Measurements from ENCODE around the gene CARS2.

Gene CARS2

GRCh38 chr13:110664673-110665072 lies 41.2 kb downstream of the CARS2 start:
- TF ChIP-seq ZC3H10 (CRISPR knock-in tag; IDR thresholded peaks at IDR 0.05) = no peak
- no peak for TF ChIP-seq TSHZ2 (CRISPR knock-in tag; IDR thresholded peaks at IDR 0.05)
- TF ChIP-seq PATZ1 (CRISPR knock-in tag; IDR thresholded peaks at IDR 0.05; ENCODE audit: borderline replicate concordance) = no peak
- TF ChIP-seq, protein P1, sequence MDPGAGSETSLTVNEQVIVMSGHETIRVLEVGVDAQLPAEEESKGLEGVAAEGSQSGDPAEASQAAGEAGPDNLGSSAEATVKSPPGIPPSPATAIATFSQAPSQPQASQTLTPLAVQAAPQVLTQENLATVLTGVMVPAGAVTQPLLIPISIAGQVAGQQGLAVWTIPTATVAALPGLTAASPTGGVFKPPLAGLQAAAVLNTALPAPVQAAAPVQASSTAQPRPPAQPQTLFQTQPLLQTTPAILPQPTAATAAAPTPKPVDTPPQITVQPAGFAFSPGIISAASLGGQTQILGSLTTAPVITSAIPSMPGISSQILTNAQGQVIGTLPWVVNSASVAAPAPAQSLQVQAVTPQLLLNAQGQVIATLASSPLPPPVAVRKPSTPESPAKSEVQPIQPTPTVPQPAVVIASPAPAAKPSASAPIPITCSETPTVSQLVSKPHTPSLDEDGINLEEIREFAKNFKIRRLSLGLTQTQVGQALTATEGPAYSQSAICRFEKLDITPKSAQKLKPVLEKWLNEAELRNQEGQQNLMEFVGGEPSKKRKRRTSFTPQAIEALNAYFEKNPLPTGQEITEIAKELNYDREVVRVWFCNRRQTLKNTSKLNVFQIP (CRISPR knock-in tag; IDR thresholded peaks at IDR 0.05; ENCODE audit: borderline replicate concordance, low read depth) = no peak
- TF ChIP-seq CREB5 (CRISPR knock-in tag; IDR thresholded peaks at IDR 0.05; ENCODE audit: low read depth) = no peak
- TF ChIP-seq SNAI2 (CRISPR knock-in tag; IDR thresholded peaks at IDR 0.05) = no peak
- TF ChIP-seq CSRNP3 (CRISPR knock-in tag; IDR thresholded peaks at IDR 0.05) = no peak
- TF ChIP-seq PPARA (CRISPR knock-in tag; IDR thresholded peaks at IDR 0.05; ENCODE audit: borderline replicate concordance) = no peak
- no peak for TF ChIP-seq ZFP30 (CRISPR knock-in tag; IDR thresholded peaks at IDR 0.05)
- TF ChIP-seq ZFP3 (CRISPR knock-in tag; IDR thresholded peaks at IDR 0.05) = no peak
- TF ChIP-seq ARNTL (CRISPR knock-in tag; IDR thresholded peaks at IDR 0.05; ENCODE audit: borderline replicate concordance, low read depth) = no peak
- TF ChIP-seq BACH2 (CRISPR knock-in tag; IDR thresholded peaks at IDR 0.05; ENCODE audit: borderline replicate concordance) = no peak
- TF ChIP-seq CSDC2 (CRISPR knock-in tag; IDR thresholded peaks at IDR 0.05) = no peak
- no peak for TF ChIP-seq ESRRG (CRISPR knock-in tag; IDR thresholded peaks at IDR 0.05)
- TF ChIP-seq ZNF565 (CRISPR knock-in tag; conservative IDR thresholded peaks at IDR 0.05; ENCODE audit: low read depth) = no peak
- no peak for TF ChIP-seq ZNF70 (CRISPR knock-in tag; IDR thresholded peaks at IDR 0.05)
- TF ChIP-seq OSR1 (CRISPR knock-in tag; IDR thresholded peaks at IDR 0.05) = no peak
- no peak for TF ChIP-seq TOX (CRISPR knock-in tag; IDR thresholded peaks at IDR 0.05; ENCODE audit: borderline replicate concordance)
- no peak for TF ChIP-seq TCF4 (CRISPR knock-in tag; IDR thresholded peaks at IDR 0.05; ENCODE audit: borderline replicate concordance)
- no peak for TF ChIP-seq ISL1 (CRISPR knock-in tag; IDR thresholded peaks at IDR 0.05)
- ATAC-seq = no peak

GRCh38 chr13:110664041-110664440 lies 41.9 kb downstream of the CARS2 start:
- TF ChIP-seq CSDC2 (CRISPR knock-in tag; IDR thresholded peaks at IDR 0.05) (no peak), PPARA (CRISPR knock-in tag; IDR thresholded peaks at IDR 0.05; ENCODE audit: borderline replicate concordance) (no peak), ZNF565 (CRISPR knock-in tag; conservative IDR thresholded peaks at IDR 0.05; ENCODE audit: low read depth) (no peak), OSR1 (CRISPR knock-in tag; IDR thresholded peaks at IDR 0.05) (no peak)
- TF ChIP-seq, protein P1 (CRISPR knock-in tag; IDR thresholded peaks at IDR 0.05; ENCODE audit: borderline replicate concordance, low read depth) = no peak
- no peak for ATAC-seq
